WTC11 (cell line): ENCODE data around the gene OSCAR. TPM values are rescaled to one million over a fixed set of nuclear protein-coding genes. Genes with fewer than 3 reads are reported as not detected.

Experiments used
- ATAC-seq: fragments of 200-7000 bp; cut with Tn5 transposase; 2 replicates; pipeline ENCODE4 v1.10.0; 2021; ENCODE audit warnings: mild to moderate bottlenecking, moderate library complexity
- CTCF ChIA-PET: fragments of 300-600 bp; sonication (Branson Sonifier 250); formaldehyde crosslinking; loops from one replicate; lab custom pipeline; 2021; ENCODE audit warnings: antibody characterized with exemption; lab: Charles Lee
- POLR2A ChIA-PET: fragments of 350-600 bp; sonication (Branson Sonifier 250); formaldehyde crosslinking; loops from one replicate; lab custom pipeline; 2021; ENCODE audit warnings: antibody characterized with exemption; lab: Charles Lee
- DNase-seq: peaks from one replicate; pipeline ENCODE4 v3.0.0; 2021; ENCODE audit warnings: low spot score
- H3K27ac Mint-ChIP-seq: 2 replicates; pipeline ENCODE4 v1.8.0; 2021; ENCODE audit warnings: mixed read lengths
- H3K27me3 Mint-ChIP-seq: 2 replicates; pipeline ENCODE4 v1.8.0; 2021; ENCODE audit warnings: low read depth, mild to moderate bottlenecking, moderate library complexity, mixed read lengths
- H3K36me3 Mint-ChIP-seq: 2 replicates; pipeline ENCODE4 v1.8.0; 2021; ENCODE audit warnings: mixed read lengths
- H3K4me1 Mint-ChIP-seq: 2 replicates; pipeline ENCODE4 v1.8.0; 2022; ENCODE audit warnings: mixed read lengths
- H3K4me3 Mint-ChIP-seq: 2 replicates; pipeline ENCODE4 v1.8.0; 2021; ENCODE audit warnings: mild to moderate bottlenecking, moderate library complexity, mixed read lengths
- H3K9me3 Mint-ChIP-seq: 2 replicates; pipeline ENCODE4 v1.8.0; 2021; ENCODE audit warnings: mixed read lengths
- ESRRA ChIP-seq: sonication (generic); formaldehyde crosslinking; IDR thresholded peaks from 2 replicates; pipeline ENCODE4 v1.8.1; 2022; ENCODE audit warnings: mild to moderate bottlenecking, missing genetic modification reagents, borderline replicate concordance
- IRF2 ChIP-seq: sonication (generic); formaldehyde crosslinking; IDR thresholded peaks from 2 replicates; pipeline ENCODE4 v1.8.0; 2022; ENCODE audit warnings: low read depth, missing genetic modification reagents, borderline replicate concordance
- NFYB ChIP-seq: sonication (generic); formaldehyde crosslinking; conservative IDR thresholded peaks from 2 replicates; pipeline ENCODE4 v1.8.0; 2022; ENCODE audit warnings: low read depth, missing genetic modification reagents
- SMAD3 ChIP-seq: sonication (generic); formaldehyde crosslinking; IDR thresholded peaks from 2 replicates; pipeline ENCODE4 v1.8.0; 2022; ENCODE audit warnings: missing genetic modification reagents, mild to moderate bottlenecking, borderline replicate concordance
- SP1 ChIP-seq: sonication (generic); formaldehyde crosslinking; conservative IDR thresholded peaks from 2 replicates; pipeline ENCODE4 v1.8.1; 2022; ENCODE audit warnings: missing genetic modification reagents
- ZNF396 ChIP-seq: fragments of 250-450 bp; sonication (Bioruptor Pico); IDR thresholded peaks from 2 replicates; pipeline ENCODE4 v1.8.0; 2021; ENCODE audit warnings: mild to moderate bottlenecking, moderate library complexity, borderline replicate concordance
- ZNF671 ChIP-seq: fragments of 250-450 bp; sonication (Bioruptor Pico); IDR thresholded peaks from 2 replicates; pipeline ENCODE4 v1.8.0; 2021; ENCODE audit warnings: mild to moderate bottlenecking
- total RNA-seq: library from RNA; stranded (reverse); gene quantifications from 3 replicates; pipeline ENCODE4 v1.2.3, GENCODE V29; 2021
- TF ChIP-seq, protein P1 (sequence below): sonication (generic); formaldehyde crosslinking; IDR thresholded peaks from 2 replicates; pipeline ENCODE4 v1.8.1; 2022; ENCODE audit warnings: missing genetic modification reagents, borderline replicate concordance
- TF ChIP-seq, protein P2 (sequence below): fragments of 250-450 bp; sonication (Bioruptor Pico); IDR thresholded peaks from 2 replicates; pipeline ENCODE4 v1.9.0; 2021; ENCODE audit warnings: mild to moderate bottlenecking
- TF ChIP-seq, protein P3 (sequence below): sonication (generic); formaldehyde crosslinking; IDR thresholded peaks from 2 replicates; pipeline ENCODE4 v1.8.0; 2022; ENCODE audit warnings: mild to moderate bottlenecking, missing genetic modification reagents
- TF ChIP-seq, protein P4 (sequence below): fragments of 250-450 bp; sonication (Bioruptor Pico); conservative IDR thresholded peaks from 2 replicates; pipeline ENCODE4 v1.9.0; 2021; ENCODE audit warnings: mild to moderate bottlenecking
- TF ChIP-seq, protein P5 (sequence below): fragments of 250-450 bp; sonication (Bioruptor Pico); IDR thresholded peaks from 2 replicates; pipeline ENCODE4 v1.9.0; 2021; ENCODE audit warnings: mild to moderate bottlenecking
- TF ChIP-seq, protein P6 (sequence below): sonication (generic); formaldehyde crosslinking; conservative IDR thresholded peaks from 2 replicates; pipeline ENCODE4 v1.8.1; 2022; ENCODE audit warnings: mild to moderate bottlenecking, missing genetic modification reagents
- TF ChIP-seq, protein P7 (sequence below): sonication (generic); formaldehyde crosslinking; IDR thresholded peaks from 2 replicates; pipeline ENCODE4 v1.8.0; 2022; ENCODE audit warnings: mild to moderate bottlenecking, missing genetic modification reagents
- TF ChIP-seq, protein P8 (sequence below): sonication (generic); formaldehyde crosslinking; IDR thresholded peaks from 2 replicates; pipeline ENCODE4 v1.8.1; 2023; ENCODE audit warnings: mild to moderate bottlenecking, moderate library complexity, missing genetic modification reagents

OSCAR gene
- total RNA-seq, 1 experiment from 2014 or later = 2.3 TPM

DNA sequence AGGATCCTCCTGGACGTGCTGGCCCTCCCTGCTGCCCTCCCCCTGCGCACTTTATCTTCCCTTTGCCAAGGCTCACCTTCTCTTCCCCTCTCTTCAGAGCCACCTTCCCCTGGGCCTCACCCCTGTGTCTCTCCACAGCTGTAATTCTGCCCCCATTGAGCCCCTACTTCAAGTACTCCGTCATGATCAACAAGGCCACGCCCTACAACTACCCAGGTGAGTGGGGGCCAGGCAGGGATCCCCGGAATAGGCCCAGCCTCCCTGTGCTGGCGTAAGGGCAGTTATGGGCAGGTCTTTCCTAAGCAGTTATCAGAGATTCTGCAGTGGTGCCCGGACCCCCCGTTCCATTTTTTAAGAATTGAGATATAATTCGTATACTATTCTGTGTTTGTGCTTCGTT lies 5.2 kb upstream of the OSCAR start (continued):
- TF ChIP-seq, protein P1, sequence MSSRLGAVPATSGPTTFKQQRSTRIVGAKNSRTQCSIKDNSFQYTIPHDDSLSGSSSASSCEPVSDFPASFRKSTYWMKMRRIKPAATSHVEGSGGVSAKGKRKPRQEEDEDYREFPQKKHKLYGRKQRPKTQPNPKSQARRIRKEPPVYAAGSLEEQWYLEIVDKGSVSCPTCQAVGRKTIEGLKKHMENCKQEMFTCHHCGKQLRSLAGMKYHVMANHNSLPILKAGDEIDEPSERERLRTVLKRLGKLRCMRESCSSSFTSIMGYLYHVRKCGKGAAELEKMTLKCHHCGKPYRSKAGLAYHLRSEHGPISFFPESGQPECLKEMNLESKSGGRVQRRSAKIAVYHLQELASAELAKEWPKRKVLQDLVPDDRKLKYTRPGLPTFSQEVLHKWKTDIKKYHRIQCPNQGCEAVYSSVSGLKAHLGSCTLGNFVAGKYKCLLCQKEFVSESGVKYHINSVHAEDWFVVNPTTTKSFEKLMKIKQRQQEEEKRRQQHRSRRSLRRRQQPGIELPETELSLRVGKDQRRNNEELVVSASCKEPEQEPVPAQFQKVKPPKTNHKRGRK (CRISPR knock-in tag) = no peak
- TF ChIP-seq, all 79 proteins: peak for 0

DNA sequence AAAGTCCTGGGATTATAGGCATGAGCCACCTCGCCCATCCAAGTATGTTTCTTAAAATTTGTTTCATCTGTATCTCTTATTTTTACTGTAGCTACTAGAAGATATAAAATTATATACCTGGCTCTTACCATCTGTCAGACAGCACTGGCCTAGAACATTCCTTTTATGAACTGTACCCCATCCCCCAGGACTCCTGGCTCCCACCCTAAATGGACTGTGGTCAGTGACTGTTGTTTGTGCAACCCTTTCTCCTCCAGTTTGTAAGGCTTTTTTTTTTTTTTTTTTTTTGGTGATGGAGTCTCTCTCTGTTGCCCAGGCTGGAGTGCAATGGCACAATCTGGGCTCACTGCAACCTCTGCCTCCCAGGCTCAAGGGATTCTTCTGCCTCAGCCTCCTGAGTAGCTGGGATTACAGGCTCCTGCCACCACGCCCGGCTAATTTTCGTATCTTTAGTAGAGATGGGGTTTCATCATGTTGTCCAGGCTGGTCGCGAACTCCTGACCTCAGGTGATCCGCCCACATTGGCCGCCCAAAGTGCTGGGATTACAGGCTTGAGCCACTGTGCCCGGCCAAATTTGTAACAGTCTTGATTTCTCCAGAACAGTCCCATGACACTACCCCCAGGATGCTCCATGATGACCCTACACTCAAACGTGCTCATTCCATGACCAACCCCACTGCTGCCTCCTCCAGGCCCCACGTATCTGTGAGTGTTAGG lies 4.6 kb upstream of the OSCAR start:
- CTCF ChIA-PET = no interaction called here
- DNase-seq (no peak), ATAC-seq (no peak)
- POLR2A ChIA-PET = interaction anchor here (3.4 kb wide), 1 partner anchor 10 kb away, joined by 10 read pairs; the partner anchor contains the start of genes PRPF31 and TFPT
- Mint-ChIP-seq H3K27ac (no peak overlapping the region), H3K4me1 (peaks cover 3% of the 10 kb centered on the region), H3K36me3 (peaks cover 41% of the 10 kb centered on the region), H3K9me3 (no peaks in the 10 kb centered on the region), H3K4me3 (peak overlapping the region; percentile 14; the same call in 1 of the 2 replicates), H3K27me3 (no peaks in the 10 kb centered on the region; the same call in 1 of the 2 replicates)
- TF ChIP-seq IRF2 (CRISPR knock-in tag) = no peak
- no peak for TF ChIP-seq NFYB (CRISPR knock-in tag)
- TF ChIP-seq, protein P2, sequence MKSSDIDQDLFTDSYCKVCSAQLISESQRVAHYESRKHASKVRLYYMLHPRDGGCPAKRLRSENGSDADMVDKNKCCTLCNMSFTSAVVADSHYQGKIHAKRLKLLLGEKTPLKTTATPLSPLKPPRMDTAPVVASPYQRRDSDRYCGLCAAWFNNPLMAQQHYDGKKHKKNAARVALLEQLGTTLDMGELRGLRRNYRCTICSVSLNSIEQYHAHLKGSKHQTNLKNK (CRISPR knock-in tag) = no peak
- TF ChIP-seq SMAD3 (CRISPR knock-in tag) = no peak
- TF ChIP-seq, protein P3, sequence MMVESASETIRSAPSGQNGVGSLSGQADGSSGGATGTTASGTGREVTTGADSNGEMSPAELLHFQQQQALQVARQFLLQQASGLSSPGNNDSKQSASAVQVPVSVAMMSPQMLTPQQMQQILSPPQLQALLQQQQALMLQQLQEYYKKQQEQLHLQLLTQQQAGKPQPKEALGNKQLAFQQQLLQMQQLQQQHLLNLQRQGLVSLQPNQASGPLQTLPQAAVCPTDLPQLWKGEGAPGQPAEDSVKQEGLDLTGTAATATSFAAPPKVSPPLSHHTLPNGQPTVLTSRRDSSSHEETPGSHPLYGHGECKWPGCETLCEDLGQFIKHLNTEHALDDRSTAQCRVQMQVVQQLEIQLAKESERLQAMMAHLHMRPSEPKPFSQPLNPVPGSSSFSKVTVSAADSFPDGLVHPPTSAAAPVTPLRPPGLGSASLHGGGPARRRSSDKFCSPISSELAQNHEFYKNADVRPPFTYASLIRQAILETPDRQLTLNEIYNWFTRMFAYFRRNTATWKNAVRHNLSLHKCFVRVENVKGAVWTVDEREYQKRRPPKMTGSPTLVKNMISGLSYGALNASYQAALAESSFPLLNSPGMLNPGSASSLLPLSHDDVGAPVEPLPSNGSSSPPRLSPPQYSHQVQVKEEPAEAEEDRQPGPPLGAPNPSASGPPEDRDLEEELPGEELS (CRISPR knock-in tag) = no peak
- TF ChIP-seq, protein P4, sequence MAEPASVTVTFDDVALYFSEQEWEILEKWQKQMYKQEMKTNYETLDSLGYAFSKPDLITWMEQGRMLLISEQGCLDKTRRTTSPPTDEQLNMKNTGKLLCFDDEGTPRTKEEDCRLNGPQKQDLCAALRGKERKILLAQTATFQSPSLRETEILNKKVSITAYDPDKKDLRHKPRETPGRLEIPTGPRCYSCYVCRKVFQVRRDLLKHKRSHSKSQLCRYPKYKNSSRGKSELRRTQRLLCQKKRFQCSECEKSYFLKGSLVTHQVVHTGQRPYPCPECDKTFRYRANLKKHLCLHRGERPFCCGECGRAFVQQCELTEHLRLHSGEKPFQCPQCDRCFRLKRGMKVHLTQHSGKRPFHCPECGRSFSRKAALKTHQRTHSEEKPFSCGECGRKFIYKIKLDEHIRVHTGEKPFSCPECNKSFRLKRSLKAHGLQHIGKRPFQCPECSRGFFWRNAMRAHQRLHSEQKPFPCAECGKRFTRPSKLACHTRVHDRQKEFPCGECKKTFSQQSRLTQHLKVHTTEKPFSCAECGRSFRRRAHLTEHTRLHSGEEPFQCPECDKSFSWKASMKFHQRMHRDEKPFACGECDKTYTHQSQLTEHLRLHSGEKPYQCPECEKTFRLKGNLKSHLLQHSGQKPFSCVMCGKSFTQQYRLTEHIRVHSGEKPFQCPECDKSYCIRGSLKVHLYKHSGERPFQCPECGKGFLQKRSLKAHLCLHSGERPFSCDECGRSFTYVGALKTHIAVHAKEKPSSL (CRISPR knock-in tag) = no peak
- TF ChIP-seq SP1 (CRISPR knock-in tag) = no peak
- TF ChIP-seq, protein P5, sequence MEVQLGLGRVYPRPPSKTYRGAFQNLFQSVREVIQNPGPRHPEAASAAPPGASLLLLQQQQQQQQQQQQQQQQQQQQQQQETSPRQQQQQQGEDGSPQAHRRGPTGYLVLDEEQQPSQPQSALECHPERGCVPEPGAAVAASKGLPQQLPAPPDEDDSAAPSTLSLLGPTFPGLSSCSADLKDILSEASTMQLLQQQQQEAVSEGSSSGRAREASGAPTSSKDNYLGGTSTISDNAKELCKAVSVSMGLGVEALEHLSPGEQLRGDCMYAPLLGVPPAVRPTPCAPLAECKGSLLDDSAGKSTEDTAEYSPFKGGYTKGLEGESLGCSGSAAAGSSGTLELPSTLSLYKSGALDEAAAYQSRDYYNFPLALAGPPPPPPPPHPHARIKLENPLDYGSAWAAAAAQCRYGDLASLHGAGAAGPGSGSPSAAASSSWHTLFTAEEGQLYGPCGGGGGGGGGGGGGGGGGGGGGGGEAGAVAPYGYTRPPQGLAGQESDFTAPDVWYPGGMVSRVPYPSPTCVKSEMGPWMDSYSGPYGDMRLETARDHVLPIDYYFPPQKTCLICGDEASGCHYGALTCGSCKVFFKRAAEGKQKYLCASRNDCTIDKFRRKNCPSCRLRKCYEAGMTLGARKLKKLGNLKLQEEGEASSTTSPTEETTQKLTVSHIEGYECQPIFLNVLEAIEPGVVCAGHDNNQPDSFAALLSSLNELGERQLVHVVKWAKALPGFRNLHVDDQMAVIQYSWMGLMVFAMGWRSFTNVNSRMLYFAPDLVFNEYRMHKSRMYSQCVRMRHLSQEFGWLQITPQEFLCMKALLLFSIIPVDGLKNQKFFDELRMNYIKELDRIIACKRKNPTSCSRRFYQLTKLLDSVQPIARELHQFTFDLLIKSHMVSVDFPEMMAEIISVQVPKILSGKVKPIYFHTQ (CRISPR knock-in tag) = no peak
- TF ChIP-seq, protein P6, sequence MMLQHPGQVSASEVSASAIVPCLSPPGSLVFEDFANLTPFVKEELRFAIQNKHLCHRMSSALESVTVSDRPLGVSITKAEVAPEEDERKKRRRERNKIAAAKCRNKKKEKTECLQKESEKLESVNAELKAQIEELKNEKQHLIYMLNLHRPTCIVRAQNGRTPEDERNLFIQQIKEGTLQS = no peak
- no peak for TF ChIP-seq ZNF396 (CRISPR knock-in tag)
- TF ChIP-seq, protein P7, sequence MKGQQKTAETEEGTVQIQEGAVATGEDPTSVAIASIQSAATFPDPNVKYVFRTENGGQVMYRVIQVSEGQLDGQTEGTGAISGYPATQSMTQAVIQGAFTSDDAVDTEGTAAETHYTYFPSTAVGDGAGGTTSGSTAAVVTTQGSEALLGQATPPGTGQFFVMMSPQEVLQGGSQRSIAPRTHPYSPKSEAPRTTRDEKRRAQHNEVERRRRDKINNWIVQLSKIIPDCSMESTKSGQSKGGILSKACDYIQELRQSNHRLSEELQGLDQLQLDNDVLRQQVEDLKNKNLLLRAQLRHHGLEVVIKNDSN (CRISPR knock-in tag) = no peak
- no peak for TF ChIP-seq ESRRA (CRISPR knock-in tag)
- TF ChIP-seq, protein P8, sequence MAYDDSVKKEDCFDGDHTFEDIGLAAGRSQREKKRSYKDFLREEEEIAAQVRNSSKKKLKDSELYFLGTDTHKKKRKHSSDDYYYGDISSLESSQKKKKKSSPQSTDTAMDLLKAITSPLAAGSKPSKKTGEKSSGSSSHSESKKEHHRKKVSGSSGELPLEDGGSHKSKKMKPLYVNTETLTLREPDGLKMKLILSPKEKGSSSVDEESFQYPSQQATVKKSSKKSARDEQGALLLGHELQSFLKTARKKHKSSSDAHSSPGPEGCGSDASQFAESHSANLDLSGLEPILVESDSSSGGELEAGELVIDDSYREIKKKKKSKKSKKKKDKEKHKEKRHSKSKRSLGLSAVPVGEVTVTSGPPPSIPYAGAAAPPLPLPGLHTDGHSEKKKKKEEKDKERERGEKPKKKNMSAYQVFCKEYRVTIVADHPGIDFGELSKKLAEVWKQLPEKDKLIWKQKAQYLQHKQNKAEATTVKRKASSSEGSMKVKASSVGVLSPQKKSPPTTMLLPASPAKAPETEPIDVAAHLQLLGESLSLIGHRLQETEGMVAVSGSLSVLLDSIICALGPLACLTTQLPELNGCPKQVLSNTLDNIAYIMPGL (CRISPR knock-in tag) = no peak
- no peak for TF ChIP-seq ZNF671
